Astrocyte (in vitro differentiated cells and primary cell): ENCODE measurements around the gene RAB36. TPM values are rescaled to one million over a fixed set of nuclear protein-coding genes. Genes with fewer than 3 reads are reported as not detected.

Experiments used
- DNase-seq: peaks from one replicate; pipeline ENCODE4 v3.0.0-alpha.2; 2010; ENCODE audit warnings: low read depth
- FAIRE-seq: peaks from 2 replicates; lab custom pipeline; 2011; peaks lifted over from hg19 to GRCh38; lab: Jason Lieb, UNC
- H2AFZ ChIP-seq: 2 replicates; pipeline ENCODE4 v1.6.0; 2012; ENCODE audit warnings: low read depth, low read length, inconsistent platforms
- H3K27ac ChIP-seq: 2 replicates; pipeline ENCODE4 v1.5.1; 2011; ENCODE audit warnings: low read depth, low read length, inconsistent platforms
- H3K27me3 ChIP-seq: 2 replicates; pipeline ENCODE4 v1.6.0; 2011; ENCODE audit warnings: low read length, inconsistent platforms; ENCODE audit not compliant: insufficient read depth
- H3K36me3 ChIP-seq: 2 replicates; pipeline ENCODE4 v1.5.1; 2011; ENCODE audit warnings: low read length, inconsistent platforms; ENCODE audit not compliant: insufficient read depth
- H3K4me1 ChIP-seq: 2 replicates; pipeline ENCODE4 v1.5.1; 2011; ENCODE audit warnings: low read length, inconsistent platforms; ENCODE audit not compliant: insufficient read depth
- H3K4me2 ChIP-seq: 2 replicates; pipeline ENCODE4 v1.6.0; 2012; ENCODE audit warnings: low read length, inconsistent platforms
- H3K4me3 ChIP-seq: 2 replicates; pipeline ENCODE4 v1.5.1; 2011; ENCODE audit warnings: low read depth, mild to moderate bottlenecking, low read length, inconsistent platforms; ENCODE audit not compliant: insufficient read depth
- H3K79me2 ChIP-seq: 2 replicates; pipeline ENCODE4 v1.6.0; 2012; ENCODE audit warnings: mild to moderate bottlenecking, low read length, inconsistent platforms; ENCODE audit not compliant: insufficient read depth
- H3K9ac ChIP-seq: 2 replicates; pipeline ENCODE4 v1.6.0; 2012; ENCODE audit warnings: mild to moderate bottlenecking, low read length, inconsistent platforms
- H3K9me3 ChIP-seq: 2 replicates; pipeline ENCODE4 v1.5.1; 2012; ENCODE audit warnings: low read depth, mild to moderate bottlenecking, low read length, inconsistent platforms; ENCODE audit not compliant: insufficient read depth
- H4K20me1 ChIP-seq: 2 replicates; pipeline ENCODE4 v1.6.0; 2012; ENCODE audit warnings: low read length, inconsistent platforms; ENCODE audit not compliant: insufficient read depth
- H3K27ac Mint-ChIP-seq: one replicate; pipeline ENCODE4 v1.8.0; 2021; ENCODE audit warnings: mild to moderate bottlenecking, mixed read lengths; ENCODE audit not compliant: unreplicated experiment
- H3K27me3 Mint-ChIP-seq: one replicate; pipeline ENCODE4 v1.8.0; 2021; ENCODE audit warnings: low read depth, mixed read lengths; ENCODE audit not compliant: unreplicated experiment
- H3K36me3 Mint-ChIP-seq: one replicate; pipeline ENCODE4 v1.8.0; 2021; ENCODE audit warnings: low read depth, mixed read lengths; ENCODE audit not compliant: unreplicated experiment
- H3K4me1 Mint-ChIP-seq: one replicate; pipeline ENCODE4 v1.8.0; 2021; ENCODE audit warnings: low read depth, mixed read lengths; ENCODE audit not compliant: unreplicated experiment
- H3K4me3 Mint-ChIP-seq: one replicate; pipeline ENCODE4 v1.8.0; 2021; ENCODE audit warnings: mild to moderate bottlenecking, moderate library complexity, mixed read lengths; ENCODE audit not compliant: unreplicated experiment
- H3K9me3 Mint-ChIP-seq: one replicate; pipeline ENCODE4 v1.8.0; 2021; ENCODE audit warnings: mild to moderate bottlenecking, mixed read lengths; ENCODE audit not compliant: unreplicated experiment
- EZH2 ChIP-seq: IDR thresholded peaks from 2 replicates; pipeline ENCODE4 v1.6.1; 2012; ENCODE audit warnings: mild to moderate bottlenecking, low read length, inconsistent platforms; ENCODE audit not compliant: insufficient read depth
- total RNA-seq: library from RNA; stranded (reverse); gene quantifications from 2 replicates; pipeline ENCODE4 v1.2.1, GENCODE V29; 2021
- TF ChIP-seq, protein P1 (sequence below): IDR thresholded peaks from 2 replicates; pipeline ENCODE4 v1.5.1; 2011; ENCODE audit warnings: low read depth, mild to moderate bottlenecking, inconsistent platforms, low read length, moderate library complexity; ENCODE audit not compliant: insufficient read depth

RAB36 gene
- total RNA-seq, 1 donor from 2014 or later: 5.2 TPM

DNA sequence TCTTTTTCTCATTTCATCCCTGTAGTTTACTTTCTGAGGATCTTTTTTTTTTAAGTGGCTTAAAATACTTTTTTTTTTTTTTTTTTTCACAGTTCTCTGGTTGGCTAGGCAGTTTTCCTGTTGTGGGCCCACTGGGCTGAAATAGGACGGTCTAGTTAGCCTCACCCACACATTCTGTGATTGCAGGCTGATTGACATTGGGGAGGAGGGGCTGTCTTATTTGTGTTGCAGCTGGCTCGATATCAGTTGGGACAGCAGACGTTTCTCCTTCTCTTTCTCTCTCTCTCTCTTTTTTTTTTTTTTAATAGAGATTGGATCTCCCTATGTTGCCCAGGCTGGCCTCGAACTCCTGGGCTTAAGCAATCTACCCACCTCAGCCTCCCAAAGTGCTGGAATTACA lies 41.9 kb downstream of the RAB36 start:
- no peaks in the 10 kb centered on the region for H3K27me3 ChIP-seq
- peaks cover 23% of the 10 kb centered on the region for H3K4me1 ChIP-seq
- FAIRE-seq: no peak
- peaks cover 2% of the 10 kb centered on the region for H3K36me3 ChIP-seq
- H4K20me1 ChIP-seq: peaks cover 96% of the 10 kb centered on the region
- DNase-seq: no peak
- H2AFZ ChIP-seq: no peak overlapping the region
- H3K27ac ChIP-seq: no peak overlapping the region
- Mint-ChIP-seq H3K27ac (no peak overlapping the region), H3K36me3 (peaks cover 14% of the 10 kb centered on the region), H3K9me3 (no peaks in the 10 kb centered on the region), H3K4me1 (peaks cover 27% of the 10 kb centered on the region), H3K27me3 (no peaks in the 10 kb centered on the region), H3K4me3 (no peak overlapping the region)
- H3K9me3 ChIP-seq: no peaks in the 10 kb centered on the region
- no peak overlapping the region for H3K4me2 ChIP-seq
- no peak for TF ChIP-seq EZH2
- TF ChIP-seq, protein P1, sequence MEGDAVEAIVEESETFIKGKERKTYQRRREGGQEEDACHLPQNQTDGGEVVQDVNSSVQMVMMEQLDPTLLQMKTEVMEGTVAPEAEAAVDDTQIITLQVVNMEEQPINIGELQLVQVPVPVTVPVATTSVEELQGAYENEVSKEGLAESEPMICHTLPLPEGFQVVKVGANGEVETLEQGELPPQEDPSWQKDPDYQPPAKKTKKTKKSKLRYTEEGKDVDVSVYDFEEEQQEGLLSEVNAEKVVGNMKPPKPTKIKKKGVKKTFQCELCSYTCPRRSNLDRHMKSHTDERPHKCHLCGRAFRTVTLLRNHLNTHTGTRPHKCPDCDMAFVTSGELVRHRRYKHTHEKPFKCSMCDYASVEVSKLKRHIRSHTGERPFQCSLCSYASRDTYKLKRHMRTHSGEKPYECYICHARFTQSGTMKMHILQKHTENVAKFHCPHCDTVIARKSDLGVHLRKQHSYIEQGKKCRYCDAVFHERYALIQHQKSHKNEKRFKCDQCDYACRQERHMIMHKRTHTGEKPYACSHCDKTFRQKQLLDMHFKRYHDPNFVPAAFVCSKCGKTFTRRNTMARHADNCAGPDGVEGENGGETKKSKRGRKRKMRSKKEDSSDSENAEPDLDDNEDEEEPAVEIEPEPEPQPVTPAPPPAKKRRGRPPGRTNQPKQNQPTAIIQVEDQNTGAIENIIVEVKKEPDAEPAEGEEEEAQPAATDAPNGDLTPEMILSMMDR: no peak
- H3K79me2 ChIP-seq: peaks cover 94% of the 10 kb centered on the region
- H3K9ac ChIP-seq: no peak overlapping the region
- no peak overlapping the region for H3K4me3 ChIP-seq

DNA sequence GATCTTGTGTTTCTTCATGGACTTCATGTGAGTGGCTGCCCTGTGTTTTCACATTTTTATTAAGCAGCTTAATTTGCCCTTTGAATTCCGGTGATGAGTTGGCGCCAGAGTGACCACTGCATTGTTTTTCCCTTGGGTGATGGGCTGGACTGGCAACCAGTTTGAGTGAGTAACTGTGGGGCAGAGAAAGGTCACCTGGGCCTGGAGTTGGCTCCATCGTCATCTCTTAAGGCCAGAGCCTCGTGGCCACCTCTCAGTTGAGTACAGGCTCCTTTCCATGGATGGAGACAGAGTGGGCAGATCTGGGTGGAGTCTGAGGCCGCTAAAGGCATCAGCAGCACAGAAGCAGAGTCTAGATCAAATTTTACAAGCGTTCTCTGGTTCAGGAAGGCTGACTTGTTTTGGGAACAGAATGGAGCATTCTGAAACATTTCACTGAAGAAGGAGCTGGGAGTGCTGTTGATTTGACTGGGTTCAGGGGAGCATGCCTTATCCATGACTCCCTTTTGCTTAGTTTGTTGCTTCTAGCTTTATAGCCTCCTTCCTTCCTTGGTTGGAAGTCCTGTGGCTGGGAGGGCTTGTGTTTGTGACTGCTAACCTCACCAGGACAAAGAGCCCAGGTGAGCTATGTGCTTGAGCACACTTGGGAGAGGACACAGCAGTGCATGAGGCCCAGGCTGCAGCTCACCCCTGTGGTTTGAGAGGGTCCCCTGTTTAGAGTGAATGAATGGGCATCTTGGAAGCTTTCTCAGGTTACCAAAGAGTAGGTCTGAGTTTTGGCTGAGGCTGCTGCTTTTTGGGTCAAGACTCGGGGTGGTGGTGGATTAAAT lies 42.8 kb downstream of the RAB36 start:
- peaks cover 15% of the 10 kb centered on the region for H3K4me1 ChIP-seq
- no peaks in the 10 kb centered on the region for H3K27me3 ChIP-seq
- peak; percentile 41 for DNase-seq
- no peaks in the 10 kb centered on the region for H3K9me3 ChIP-seq
- TF ChIP-seq, protein P1: no peak
- no peak for TF ChIP-seq EZH2
- Mint-ChIP-seq H3K9me3 (no peaks in the 10 kb centered on the region), H3K36me3 (peaks cover 10% of the 10 kb centered on the region), H3K27me3 (no peaks in the 10 kb centered on the region), H3K27ac (no peak overlapping the region), H3K4me3 (no peak overlapping the region), H3K4me1 (peaks cover 20% of the 10 kb centered on the region)
- no peak for FAIRE-seq
- no peak overlapping the region for H2AFZ ChIP-seq
- no peak overlapping the region for H3K9ac ChIP-seq
- no peak overlapping the region for H3K27ac ChIP-seq
- peak overlapping the region; percentile 12 for H3K4me2 ChIP-seq
- H3K79me2 ChIP-seq: peaks cover 94% of the 10 kb centered on the region
- peaks cover 2% of the 10 kb centered on the region for H3K36me3 ChIP-seq
- peaks cover 96% of the 10 kb centered on the region for H4K20me1 ChIP-seq
- no peak overlapping the region for H3K4me3 ChIP-seq

DNA sequence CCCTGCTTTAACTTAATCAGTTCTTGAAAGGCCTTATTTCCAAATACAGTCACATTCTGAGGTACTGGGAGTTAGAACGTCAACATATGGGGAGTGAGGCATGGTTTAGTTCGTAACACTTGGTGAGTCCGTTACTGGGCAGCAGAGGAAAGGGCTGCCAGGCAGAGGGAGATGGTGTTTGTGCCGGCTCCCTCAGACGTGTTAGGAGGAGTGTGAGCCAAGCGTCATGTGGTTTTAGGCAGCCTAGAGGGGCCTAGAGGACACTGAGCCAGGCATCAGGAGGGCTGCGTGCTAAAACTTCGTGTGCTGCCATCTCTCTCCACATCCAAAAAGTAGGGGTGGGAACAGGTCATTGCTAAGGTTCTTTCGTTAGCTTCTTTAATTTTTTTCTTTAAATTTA lies 45.2 kb downstream of the RAB36 start:
- Mint-ChIP-seq H3K4me3 (no peak overlapping the region), H3K9me3 (no peaks in the 10 kb centered on the region), H3K4me1 (peaks cover 9% of the 10 kb centered on the region), H3K27ac (no peak overlapping the region), H3K27me3 (no peaks in the 10 kb centered on the region), H3K36me3 (peaks cover 8% of the 10 kb centered on the region)
- Histone ChIP-seq H3K36me3 (peaks cover 2% of the 10 kb centered on the region), H3K27me3 (no peaks in the 10 kb centered on the region), H4K20me1 (peaks cover 87% of the 10 kb centered on the region), H3K79me2 (peaks cover 85% of the 10 kb centered on the region), H3K27ac (no peak overlapping the region), H3K4me3 (no peak overlapping the region), H2AFZ (no peak overlapping the region), H3K4me2 (no peak overlapping the region), H3K4me1 (peaks cover 10% of the 10 kb centered on the region), H3K9ac (no peak overlapping the region), H3K9me3 (no peaks in the 10 kb centered on the region)
- DNase-seq: no peak
- TF ChIP-seq EZH2: no peak
- TF ChIP-seq, protein P1: no peak
- FAIRE-seq: no peak
